GM19043 (cell line): ENCODE data around the gene SRSF2.
"Not testable (repeated sequence)": the region's sequence is repeated elsewhere in the genome, so short reads cannot be mapped to it uniquely, and the experiment has no call there.

Experiments used
- ATAC-seq: cut with Tn5 transposase; IDR thresholded peaks from one replicate; pipeline ENCODE4 v1.9.1; 2021; ENCODE audit warnings: low read depth; ENCODE audit not compliant: unreplicated experiment

Gene SRSF2

GRCh38 chr17:76739568-76740115 is 2.5 kb upstream of the SRSF2 start:
- not testable (repeated sequence) for ATAC-seq

GRCh38 chr17:76738468-76738850 is 1.3 kb upstream of the SRSF2 start:
- ATAC-seq, result no peak

DNA sequence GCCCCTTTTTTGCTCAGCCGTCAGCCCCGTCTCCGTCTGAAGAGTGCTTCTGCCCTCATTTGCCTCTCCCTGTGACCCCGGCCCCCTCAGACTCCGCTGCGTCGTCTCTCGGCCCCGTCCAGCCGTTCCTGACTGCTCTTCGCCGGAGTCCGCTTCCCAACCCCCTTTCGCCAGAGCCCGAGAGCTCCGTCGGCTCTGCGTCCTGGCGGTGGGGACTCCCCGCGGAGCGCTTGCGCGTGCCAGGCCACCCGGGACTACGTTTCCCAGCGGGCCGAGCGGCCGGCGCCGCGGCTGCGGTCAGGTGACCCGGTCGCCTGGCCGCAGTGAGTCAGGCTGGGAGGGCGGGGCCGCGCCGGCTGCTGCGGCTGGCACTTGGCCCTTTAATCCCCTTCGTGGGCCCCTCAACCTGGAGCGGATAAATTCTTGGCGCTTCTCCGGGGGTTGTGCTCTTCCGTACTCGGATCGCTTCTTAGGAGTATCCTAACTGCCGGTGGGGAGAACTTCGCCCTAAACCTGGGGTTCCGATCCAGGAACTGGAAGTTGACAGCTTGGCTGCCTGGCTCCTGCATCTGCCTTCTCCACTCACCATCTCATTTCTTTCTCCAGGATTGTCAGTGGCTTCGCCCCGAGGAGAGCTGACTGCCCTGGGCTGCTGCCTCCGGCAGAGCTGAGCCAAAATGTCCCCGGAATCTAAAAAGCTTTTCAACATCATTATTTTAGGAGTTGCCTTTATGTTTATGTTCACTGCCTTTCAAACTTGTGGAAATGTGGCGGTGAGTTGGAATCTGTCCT is 741 bp upstream of the SRSF2 start, which contains the start of gene MFSD11:
TSS of gene MFSD11 (plus strand) at position 444 of the 792 bp plus-strand sequence. CDS start at position 678, 234 bp downstream.
- peak; percentile 51 for ATAC-seq

DNA sequence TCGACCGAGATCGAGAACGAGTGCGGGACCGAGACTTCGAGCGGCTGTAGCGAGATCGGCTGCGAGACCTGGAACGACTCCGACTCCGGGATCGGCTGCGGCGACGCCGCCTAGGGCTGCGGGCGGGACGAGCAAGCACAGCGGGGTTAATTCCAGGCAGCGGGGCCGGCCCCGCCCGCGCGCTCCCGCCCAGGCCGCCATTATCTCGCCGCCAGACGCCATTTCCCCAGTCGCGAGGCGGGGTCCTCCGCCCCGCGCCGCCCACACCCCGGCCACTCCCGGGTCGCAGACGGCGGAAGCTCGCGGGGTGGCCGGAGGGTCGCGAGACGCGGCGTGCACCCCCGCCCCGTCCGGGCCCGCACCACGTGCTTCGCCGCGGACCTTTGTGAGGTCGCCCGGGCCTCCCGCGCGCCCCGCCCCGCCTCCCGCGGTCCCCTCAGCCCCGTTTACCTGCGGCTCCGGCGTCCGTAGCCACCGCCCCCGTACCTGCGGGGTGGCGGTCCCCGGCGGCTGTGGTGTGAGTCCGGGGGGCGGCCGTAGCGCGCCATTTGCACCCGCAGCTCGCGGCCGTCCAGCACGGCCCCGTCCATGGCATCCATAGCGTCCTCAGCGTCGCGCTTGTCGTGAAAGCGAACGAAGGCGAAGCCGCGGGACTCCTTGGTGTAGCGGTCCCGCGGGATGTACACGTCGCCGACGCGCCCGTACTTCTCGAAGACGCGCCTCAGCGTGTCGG is 616 bp downstream of the SRSF2 start:
- ATAC-seq, result peak; percentile 2

DNA sequence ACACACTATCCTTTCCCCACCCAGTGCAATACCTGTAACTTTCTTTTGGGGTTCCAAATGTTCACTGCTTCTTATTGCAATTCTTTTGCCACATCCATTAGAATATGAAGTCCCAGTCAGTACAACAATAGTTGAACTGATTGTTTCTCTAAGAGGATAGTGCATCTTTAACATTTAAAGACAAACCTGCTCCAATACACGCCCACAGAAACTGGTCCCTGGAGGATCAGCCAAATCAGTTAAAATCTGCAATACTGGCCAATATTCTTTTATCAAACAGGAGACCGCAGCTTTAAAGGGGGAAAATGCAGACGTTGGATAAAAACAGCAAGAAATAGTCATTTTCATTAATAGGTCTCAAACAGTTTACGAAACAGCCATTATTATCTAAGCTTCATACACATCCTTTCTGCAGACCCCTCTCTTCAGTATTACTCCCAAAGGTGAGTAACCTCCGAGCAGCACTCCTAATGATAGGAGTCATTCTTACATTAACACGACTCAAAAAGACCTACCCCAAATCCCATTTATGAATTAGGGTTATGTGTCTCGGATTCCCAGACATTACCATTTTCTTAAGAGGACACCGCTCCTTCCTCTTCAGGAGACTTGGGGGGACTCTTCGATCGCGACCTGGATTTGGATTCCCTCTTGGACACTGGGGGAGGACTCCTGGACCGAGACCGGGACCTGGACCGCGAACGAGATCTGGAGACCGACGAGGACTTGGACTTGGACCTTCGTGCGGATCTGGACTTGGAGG is 1.4 kb downstream of the SRSF2 start:
- ATAC-seq, result no peak

GRCh38 chr17:76735006-76735405 is 2.1 kb downstream of the SRSF2 start:
- ATAC-seq, result no peak

DNA sequence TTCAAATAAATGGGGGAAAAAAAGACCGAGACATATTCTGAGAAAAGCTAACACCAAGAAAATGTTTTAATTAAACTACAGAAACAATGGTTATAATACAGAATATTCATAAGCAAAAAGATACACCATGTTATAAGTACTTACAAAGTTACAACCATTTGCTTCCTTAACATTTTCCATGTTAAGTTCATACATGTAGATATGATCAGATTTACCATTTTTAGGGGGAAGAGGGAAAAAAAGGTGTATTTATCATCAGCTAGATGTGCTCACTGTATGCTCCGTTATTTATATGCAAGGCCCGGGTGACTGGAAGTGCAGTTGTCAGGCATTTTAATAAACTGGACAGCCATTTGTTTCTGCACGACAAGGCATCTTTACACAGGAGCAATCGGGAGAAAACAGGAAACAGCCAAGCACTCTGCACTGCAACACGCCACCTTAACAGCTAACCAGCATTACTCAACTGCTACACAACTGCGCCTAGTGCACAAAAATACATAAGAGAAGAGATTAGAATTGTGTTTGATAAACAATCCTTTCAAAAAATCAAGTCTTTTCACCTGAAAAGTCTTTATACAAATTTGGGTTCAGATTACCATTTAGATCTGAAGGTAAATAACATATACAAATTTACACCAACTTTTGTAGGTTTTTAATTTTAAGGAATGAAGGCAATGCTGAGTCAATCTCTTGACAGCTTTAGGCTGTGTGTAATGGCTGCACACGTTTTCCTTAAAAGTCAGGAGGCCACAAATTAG is 2.9 kb downstream of the SRSF2 start:
- no peak for ATAC-seq

DNA sequence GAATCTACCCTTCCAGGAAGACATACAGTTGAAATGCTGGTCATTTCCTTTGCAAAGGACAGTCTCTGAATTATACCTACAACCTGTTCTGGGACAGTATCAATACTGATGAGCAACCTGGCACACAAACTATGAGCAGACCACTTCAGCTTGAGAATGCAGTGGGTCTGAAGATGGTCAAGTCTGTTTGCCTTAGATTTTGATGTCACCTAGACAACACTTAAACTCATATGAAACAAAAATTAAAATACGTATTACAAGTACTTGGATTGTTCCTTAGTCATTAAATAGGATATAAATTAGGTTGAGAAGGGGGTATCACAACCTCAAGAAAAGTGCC is 3.5 kb downstream of the SRSF2 start:
- no peak for ATAC-seq

GRCh38 chr17:76732734-76733617 is 4.2 kb downstream of the SRSF2 start:
- ATAC-seq, result no peak

- not testable (repeated sequence) for ATAC-seq
These were observed 5.1 kb downstream of the SRSF2 start for GRCh38 chr17:76731800-76732733.

DNA sequence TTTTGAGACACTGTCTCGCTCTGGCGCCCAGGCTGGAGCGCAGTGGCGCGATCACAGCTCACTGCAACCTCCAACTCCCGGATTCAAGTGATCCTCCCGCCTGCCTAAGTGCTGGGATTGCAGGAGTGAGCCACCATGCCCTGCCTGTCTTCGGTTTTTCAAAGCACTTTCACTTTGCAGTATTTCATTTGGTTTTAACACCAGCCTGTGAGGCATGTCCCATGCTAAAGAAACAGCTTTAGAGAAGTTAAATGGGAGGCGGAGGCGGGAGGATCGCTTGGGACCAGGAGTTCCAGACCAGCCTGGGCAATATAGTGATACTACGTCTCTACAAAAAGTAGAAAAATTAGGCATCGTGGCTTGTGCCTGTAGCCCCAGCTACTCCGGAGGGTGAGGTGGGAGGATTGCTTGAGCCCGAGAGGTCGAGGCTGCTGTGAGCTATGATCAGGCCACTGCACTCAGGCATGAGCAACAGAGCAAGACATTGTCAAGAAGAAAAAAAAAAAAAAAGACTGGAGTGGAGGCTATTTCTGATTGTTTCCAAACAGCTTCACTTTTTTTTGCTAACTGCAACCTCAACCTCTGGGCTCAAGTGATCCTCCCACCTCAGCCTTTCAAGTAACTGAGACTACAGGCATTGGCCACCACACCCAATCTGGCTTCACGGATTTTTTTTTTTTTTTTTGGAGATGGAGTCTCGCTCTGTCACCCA is 9.2 kb downstream of the SRSF2 start:
- no peak for ATAC-seq

GRCh38 chr17:76726776-76727718 is 10.1 kb downstream of the SRSF2 start, which contains the start of gene METTL23:
Gene METTL23 (plus strand): TSS chr17:76726839. CDS start chr17:76729711, 2,872 bp downstream.
- ATAC-seq, result peak; percentile 31

DNA sequence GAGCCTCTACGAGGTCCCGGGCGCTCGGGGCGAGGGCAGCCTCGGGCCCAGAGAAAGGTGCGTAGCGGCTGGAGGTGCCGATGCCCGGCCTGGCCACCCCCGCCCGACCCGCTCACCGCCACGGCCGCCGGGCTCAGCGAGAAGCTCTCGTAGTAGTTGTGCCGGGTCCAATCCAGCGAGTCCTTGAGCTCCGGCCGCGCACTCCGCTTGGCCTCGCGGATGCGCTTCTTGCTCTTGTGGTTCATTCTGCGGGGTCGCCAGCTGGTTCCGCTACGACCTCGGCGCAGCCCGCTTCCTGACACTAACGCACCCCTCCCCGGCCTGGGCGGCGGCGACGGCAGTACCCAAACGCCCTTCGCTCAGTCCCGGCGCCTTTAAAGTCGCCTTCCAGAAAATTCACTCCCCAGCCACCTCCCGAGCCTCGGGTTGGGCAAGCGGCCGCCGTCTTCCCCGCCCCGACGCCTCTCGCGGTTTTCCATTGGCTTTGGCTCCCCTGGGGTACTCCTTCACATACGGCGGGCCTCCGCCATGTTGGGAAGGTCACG is 10.8 kb downstream of the SRSF2 start, which contains the start of gene JMJD6:
TSS of gene JMJD6 (minus strand) at position 376 of the 545 bp plus-strand sequence. CDS start at position 245, 131 bp downstream.
- peak; percentile 62 for ATAC-seq

GRCh38 chr17:76725580-76726230 is 11.4 kb downstream of the SRSF2 start:
- ATAC-seq, result peak; percentile 14

DNA sequence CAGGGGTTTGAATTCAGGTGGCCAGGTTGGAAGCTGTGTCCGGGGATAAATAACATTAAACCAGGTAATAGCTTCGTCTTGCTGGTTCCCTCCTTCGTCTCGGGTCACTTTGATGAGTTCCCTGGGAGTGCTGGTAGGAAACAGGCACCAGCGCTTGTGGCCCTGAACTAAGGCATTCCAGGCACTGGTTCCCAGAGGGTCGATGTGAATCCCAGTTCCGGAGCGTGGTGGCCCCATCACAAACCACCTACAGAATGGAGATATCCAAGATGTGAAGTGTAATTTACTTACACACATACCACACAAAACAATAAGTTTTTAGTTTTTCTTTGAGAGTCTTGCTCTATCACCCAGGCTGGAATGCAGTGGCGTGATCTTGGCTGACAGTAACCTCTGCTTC is 13.3 kb downstream of the SRSF2 start:
- ATAC-seq, result no peak
